Measurements from ENCODE around the gene CELSR1. TPM values are rescaled to one million over a fixed set of nuclear protein-coding genes. Genes with fewer than 3 reads are reported as not detected.

CELSR1 gene, protein sequence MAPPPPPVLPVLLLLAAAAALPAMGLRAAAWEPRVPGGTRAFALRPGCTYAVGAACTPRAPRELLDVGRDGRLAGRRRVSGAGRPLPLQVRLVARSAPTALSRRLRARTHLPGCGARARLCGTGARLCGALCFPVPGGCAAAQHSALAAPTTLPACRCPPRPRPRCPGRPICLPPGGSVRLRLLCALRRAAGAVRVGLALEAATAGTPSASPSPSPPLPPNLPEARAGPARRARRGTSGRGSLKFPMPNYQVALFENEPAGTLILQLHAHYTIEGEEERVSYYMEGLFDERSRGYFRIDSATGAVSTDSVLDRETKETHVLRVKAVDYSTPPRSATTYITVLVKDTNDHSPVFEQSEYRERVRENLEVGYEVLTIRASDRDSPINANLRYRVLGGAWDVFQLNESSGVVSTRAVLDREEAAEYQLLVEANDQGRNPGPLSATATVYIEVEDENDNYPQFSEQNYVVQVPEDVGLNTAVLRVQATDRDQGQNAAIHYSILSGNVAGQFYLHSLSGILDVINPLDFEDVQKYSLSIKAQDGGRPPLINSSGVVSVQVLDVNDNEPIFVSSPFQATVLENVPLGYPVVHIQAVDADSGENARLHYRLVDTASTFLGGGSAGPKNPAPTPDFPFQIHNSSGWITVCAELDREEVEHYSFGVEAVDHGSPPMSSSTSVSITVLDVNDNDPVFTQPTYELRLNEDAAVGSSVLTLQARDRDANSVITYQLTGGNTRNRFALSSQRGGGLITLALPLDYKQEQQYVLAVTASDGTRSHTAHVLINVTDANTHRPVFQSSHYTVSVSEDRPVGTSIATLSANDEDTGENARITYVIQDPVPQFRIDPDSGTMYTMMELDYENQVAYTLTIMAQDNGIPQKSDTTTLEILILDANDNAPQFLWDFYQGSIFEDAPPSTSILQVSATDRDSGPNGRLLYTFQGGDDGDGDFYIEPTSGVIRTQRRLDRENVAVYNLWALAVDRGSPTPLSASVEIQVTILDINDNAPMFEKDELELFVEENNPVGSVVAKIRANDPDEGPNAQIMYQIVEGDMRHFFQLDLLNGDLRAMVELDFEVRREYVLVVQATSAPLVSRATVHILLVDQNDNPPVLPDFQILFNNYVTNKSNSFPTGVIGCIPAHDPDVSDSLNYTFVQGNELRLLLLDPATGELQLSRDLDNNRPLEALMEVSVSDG (N-terminal part only)
- 41.2 and 151 TPM in 2 replicates for total RNA-seq

DNA sequence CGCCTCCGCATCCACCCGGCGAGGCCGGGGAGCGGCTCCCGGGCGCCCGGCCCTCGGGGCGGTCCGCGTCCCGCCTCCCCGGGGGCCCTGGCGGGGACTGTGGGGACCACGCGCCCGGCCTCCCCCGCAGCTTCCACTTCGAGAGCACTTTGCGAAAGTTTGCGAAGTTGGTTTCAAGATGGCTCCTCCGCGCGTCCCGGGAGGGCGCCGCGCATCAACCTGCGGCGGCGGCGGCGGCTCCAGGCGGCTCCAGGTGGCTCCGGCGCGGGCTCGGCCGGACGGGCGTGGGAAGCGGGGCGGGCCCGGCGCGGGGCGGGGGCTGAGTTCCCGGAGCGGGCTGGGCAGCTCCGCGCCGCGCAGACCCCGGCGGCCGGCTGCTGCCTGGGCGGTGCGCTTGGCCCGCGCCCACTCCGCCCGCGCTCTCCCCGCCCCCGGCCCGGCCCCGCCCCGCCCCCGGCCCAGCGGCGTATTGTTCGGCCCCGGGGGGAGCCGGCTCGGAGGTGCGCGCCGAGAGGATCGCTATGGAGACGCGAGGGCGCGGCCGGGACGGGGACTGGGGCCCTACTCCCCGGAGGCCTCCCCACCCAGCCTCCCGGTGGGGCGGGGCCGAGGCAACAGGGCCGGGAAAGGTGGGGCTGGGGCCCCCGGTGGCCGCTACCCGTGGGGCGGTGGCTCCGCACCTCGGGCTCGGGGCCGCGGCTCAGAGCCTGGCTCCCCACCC, at the start of gene CELSR1:
CELSR1 (minus strand) TSS at position 396 of the 721 bp plus-strand sequence. CDS start 450 bp downstream, outside the sequence.
- DNase-seq (ENCODE audit: low read depth): no peak

GRCh38 chr22:46587061-46587460, 49.6 kb upstream of the CELSR1 start:
- DNase-seq (ENCODE audit: low read depth): no peak

DNA sequence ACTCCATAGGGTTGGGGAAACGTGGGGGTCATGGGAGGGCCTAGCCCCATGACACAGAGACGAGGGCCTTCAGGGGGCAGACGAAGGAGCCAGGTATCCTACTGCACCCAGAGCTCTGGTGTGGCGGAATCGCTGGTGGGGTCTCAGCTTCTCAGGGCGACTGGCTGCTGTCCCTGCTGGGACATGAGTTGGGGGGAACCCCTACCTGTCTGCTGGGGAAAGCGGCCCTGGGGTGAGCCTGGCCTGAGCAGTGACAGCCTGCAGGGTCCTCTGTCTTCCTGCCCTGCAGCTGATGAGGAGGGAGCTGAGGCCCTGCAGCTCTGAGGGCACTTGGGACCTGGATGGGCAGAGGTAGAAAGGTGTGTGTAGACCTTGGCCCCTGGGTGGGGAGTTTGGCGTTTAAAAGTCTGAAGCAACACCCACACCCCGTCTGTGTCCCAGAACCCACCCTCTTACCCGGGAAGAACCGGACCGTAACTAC, 49.2 kb upstream of the CELSR1 start:
- no peak for DNase-seq (ENCODE audit: low read depth)

DNA sequence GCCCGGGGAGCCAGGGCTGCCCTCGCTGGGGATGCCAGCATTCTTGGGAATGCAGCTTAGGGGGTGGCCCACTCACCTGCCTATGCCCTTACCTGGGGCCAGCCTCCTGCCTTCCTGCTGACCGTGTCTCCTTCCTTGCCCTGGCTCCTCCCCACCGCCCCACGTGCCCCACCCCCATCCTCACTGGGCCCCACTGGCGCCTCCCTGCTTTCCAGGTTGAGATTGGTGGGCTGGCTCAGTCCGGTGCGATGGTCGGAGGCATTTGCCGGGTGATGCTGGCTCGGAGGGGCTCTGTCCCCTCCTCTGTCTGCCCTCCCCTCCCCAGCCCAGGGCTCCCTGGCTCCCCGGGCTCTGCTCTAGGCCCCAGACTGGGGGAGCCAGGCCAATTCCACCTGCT, 48.7 kb upstream of the CELSR1 start:
- DNase-seq (ENCODE audit: low read depth): no peak

GRCh38 chr22:46585340-46586122, 48.1 kb upstream of the CELSR1 start:
- DNase-seq (ENCODE audit: low read depth): no peak

DNA sequence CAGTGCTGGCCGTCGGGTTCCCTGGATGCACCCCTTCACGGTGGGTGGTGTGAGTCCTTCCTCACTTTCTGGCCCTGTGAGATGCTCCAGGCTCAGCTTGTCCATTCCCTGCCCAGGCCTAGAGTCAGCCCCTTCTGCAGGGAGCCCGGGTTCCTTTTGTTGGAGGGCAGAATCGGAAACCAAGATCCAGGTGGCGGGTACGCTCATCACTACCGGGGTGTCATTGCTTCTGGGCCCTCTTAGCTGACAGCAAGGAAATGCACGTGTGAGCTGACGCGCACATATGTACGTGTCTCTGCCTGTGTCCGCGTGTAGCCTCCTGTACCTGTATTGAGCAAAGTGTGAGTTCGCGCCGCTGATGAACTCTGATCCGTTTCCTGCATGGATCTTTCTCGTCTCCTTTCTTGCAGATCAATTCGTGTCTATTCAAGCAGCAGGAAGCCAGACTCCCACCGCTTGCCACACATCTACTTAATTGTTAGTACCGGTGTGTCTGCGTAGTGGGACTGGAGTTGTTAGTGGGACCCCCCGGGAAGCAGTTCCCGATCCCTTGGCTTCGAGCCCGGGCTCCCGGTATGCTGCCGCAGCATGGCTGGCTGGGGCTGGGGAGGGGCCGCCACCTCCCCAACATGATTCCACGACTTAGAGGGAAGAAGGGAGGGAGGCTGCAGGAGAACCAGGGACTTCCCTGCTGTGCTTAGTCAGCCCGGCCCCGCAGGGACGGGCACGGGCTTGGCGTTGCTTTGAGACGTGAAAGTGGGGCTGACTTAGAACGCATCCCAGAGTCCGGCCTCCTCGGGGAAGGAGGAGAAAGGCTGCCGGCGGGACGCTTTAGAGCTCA, 46.9 kb upstream of the CELSR1 start:
- DNase-seq (ENCODE audit: low read depth): peak; percentile 14

DNA sequence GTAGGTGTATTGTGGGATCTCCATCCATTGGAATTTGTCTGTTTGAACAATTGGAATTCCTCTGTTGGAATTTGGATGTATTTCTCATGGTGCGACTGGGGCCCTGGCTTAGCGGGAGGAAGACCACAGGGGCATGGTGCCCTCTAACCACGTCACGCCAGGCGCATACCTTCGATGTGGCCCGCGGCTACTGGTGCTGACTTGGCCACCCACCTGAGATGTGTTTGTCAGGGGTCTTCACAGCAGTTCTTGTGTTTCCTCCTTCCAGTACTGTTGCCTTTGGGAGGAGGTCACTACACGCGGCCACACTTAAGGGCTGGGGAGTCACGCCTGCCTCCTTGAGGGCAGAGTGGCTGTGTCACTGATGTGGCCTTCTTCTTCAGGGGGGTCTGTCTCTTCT, 46.2 kb upstream of the CELSR1 start:
- no peak for DNase-seq (ENCODE audit: low read depth)

DNA sequence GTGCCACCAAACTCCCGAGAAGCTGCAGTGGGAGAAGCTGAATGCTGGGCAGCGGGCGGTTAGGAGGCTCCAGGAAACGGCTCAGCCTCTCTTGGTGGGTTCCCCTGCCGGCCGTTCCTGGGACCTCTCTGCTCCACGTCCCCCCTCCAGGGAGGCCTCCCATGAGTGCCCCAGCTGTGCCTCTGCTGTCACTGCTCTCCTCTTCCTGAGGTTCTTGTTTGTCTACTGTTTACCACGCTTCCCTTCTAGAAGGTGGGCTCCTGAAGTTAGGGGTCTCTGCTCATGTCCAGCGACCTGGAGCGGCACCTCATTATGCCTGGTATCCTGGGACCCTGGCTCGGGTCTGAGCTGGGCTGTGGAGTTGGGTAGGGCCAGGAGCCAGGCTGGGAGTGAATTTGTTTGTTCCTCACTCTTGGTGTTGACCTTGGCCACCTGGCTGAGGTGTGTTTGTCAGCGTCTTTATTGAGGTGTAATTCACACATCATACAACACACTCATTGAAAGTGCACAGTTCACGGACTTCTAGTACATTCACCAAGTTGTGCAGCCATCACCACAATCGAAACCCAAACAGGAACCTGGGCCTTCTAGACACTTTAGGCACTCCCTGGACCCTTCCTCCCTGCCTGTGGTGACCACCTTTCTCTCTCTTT, 45.0 kb upstream of the CELSR1 start:
- DNase-seq (ENCODE audit: low read depth): no peak

- no peak for DNase-seq (ENCODE audit: low read depth)
Observed at GRCh38 chr22:46581538-46582244, 44.3 kb upstream of the CELSR1 start.

DNA sequence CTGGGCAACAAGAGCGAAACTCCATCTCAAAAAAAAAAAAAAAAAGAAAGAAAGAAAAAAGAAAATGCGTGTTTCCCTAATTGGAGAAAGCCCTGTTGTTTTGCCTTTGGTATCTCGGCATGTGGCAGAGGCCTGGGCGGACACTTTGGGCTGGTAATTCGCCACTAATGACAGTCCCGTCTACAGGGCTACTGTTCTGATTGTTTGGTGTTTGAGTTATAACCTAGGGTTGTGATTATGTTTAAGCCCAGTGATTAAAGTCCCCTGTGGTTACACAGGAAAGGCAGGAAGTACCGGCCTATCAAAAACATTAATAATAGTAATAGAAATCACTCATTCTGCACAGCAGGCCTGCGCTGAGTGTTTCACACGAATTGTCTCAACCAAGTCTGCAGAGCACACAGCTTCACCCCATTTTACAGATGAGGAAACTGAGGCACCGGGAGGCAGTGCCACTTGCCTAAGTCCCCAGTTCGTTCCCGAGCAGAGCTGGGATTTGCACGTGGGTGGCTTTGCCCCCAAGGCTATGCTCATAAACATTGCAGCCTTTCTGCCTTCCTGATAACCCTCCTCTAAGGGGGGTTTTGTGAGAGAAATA, 43.6 kb upstream of the CELSR1 start:
- no peak for DNase-seq (ENCODE audit: low read depth)

DNA sequence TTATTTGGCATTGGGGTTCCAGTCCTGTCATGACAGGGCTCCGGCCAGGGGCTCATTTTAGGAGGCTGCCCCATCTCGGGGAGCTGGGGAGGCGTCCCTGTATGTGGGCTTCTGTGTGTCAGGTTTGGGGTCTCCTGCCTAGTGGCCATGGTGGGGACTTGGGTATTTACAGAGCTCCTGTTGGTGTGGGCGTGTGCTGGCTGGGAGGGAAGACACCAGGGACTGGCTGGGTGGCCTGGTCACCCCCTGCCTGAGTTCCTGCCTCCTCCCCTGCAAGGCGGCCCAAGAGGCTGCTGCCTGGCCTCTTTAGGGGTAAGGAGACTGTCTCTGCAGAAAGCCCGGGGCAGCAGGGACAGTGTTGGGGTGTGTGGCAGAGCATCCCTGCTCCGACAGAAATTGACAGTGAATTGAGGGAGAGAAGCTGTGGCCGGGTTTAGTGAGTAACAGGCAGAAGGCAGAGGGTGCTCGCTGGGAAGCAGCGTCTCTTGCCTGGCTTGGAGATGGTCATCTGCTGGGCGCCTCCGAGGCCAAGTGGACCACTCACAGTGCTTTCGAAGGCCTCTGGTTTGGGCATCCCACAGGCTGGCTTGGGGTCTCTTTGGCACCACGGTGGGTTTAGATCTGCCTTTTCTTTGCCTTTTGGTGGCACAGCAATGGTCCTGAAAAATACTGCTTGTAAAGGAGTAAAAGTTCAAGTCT, 42.5 kb upstream of the CELSR1 start:
- no peak for DNase-seq (ENCODE audit: low read depth)

DNA sequence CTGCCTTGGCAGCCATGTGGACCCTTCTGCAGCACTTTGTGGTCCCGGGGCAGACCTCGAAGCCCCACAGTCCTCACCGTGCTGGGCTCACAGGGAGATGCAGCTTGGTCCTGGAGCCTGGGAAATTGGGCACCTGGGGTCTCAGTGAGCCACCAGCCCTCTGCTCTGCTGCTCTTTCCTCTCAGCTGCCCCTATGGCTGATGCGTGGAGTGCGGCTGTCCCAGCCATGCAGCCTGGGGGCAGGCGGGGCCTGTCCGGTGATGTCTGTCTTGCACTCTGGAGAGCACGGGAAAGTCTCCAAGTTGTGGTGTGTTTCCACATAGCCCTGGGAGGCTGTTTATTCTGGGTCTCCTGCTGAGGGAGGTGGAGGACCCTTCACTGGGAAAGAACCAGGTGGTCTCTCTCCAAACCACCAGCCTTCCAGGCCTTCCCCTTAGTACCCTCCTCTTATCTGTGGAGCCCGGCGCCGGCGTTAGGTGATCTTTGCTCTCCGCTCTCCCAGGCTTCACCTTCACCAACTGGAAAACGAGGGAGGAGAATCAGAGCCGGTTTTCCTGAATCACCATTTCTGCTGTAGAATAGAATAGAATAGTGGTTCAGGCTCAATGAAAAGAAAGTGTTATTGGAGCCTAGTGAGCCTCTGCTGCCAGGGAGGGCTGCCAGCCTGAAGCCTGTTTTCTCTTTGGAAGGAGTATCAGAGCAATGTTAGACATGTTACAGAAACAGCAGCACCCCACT, 41.6 kb upstream of the CELSR1 start:
- peak; percentile 16 for DNase-seq (ENCODE audit: low read depth)

DNA sequence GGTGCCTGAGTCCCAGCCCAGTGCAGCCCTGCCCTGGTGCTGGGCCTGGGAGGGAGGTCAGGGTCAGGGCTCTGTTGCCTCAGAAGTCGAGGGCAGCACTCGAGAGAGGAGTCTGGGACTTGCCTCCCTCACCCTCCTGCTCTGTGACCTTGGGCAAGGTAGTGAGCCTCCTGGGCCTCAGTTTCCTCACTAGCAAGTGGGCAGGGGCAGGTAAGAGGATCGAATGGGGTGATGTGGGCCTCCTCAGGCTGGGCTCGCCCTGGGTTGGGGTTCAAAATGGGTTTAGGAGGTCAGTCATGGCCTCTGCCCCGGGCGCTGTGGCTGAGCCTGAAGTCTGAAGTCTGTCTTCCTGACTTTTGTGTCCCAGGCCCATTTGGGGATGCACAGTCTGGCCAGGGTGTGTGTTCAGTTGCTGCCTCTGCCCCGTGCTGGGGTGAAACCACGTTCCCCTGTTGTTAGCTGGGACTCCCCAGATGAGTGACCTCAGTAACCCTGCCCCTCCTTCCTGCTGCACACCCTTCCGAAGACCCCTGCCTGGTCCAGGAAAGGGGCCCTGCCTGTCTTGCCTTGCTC, 40.9 kb upstream of the CELSR1 start:
- no peak for DNase-seq (ENCODE audit: low read depth)

- DNase-seq (ENCODE audit: low read depth): no peak
Observed at GRCh38 chr22:46577368-46578249, 40.2 kb upstream of the CELSR1 start.

All from renal cortical epithelial cell (primary cell).